ENCODE results near the gene PLB1. TPM values are rescaled to one million over a fixed set of nuclear protein-coding genes. Genes with fewer than 3 reads are reported as not detected.

Gene PLB1
- total and polyA plus RNA-seq, 2 experiments from 2014 or later, result 19.2 to 19.7 TPM

DNA sequence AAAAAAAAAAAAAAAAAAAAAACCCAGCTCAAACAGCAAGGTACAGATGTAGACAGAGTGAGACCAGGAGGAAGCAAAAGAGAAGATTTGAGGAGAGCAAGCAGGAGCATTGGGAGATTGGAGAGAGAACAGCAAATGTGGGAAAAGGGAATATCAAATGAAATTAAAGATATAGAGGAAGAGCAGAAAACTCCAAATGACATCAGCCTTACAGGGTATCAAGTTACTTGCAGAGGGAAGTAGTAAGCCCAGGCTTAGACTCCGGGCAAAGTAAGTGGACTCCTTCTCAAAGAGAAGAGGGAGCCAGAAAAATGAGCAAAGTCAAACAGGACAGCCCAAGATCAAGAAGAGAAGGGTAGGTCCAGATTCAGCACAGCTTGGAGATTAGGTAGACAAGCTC lies 162.5 kb downstream of the PLB1 start:
- no peaks in the 10 kb centered on the region for H3K36me3 ChIP-seq (replicated peaks; ENCODE audit: insufficient read depth, low read depth)
- no peaks in the 10 kb centered on the region for H3K79me2 ChIP-seq
- H3K9me2 ChIP-seq (replicated peaks; ENCODE audit: insufficient read depth), result no peaks in the 10 kb centered on the region
- WGBS (ENCODE audit: low lambda C conversion rate, missing lambda C conversion rate), result 32% methylated on average over 1 of the region's 1 CpG
- no peaks in the 10 kb centered on the region for H3K27me3 ChIP-seq
- H3K4me3 ChIP-seq, result no peak overlapping the region
- H4K20me1 ChIP-seq (ENCODE audit: insufficient read depth, poor library complexity, severe bottlenecking), result no peaks in the 10 kb centered on the region
- no peaks in the 10 kb centered on the region for H3K9me3 ChIP-seq (ENCODE audit: low read depth)
- no peak overlapping the region for H3K4me2 ChIP-seq
- no peak overlapping the region for H2AFZ ChIP-seq
- H3K4me1 ChIP-seq (ENCODE audit: insufficient read depth), result peaks cover 40% of the 10 kb centered on the region
- TF ChIP-seq CTCF (IDR thresholded peaks at IDR 0.05; ENCODE audit: poor library complexity) (no peak), EZH2phosphoT487 (IDR thresholded peaks at IDR 0.05; ENCODE audit: low read depth, severe bottlenecking, unreplicated experiment) (no peak), EZH2 (IDR thresholded peaks at IDR 0.05; ENCODE audit: borderline replicate concordance) (no peak)
- peak; percentile 40 for DNase-seq (ENCODE audit: low spot score)
- peak overlapping the region; percentile 58 for H3K27ac ChIP-seq

- Histone ChIP-seq H2AFZ (no peak overlapping the region), H3K4me1 (ENCODE audit: insufficient read depth) (peaks cover 42% of the 10 kb centered on the region), H3K27me3 (no peaks in the 10 kb centered on the region), H3K27ac (no peak overlapping the region), H3K4me3 (no peak overlapping the region), H3K36me3 (replicated peaks; ENCODE audit: insufficient read depth, low read depth) (no peaks in the 10 kb centered on the region), H3K79me2 (no peaks in the 10 kb centered on the region), H3K9me3 (ENCODE audit: low read depth) (no peaks in the 10 kb centered on the region), H3K4me2 (no peak overlapping the region), H3K9me2 (replicated peaks; ENCODE audit: insufficient read depth) (no peaks in the 10 kb centered on the region), H4K20me1 (ENCODE audit: insufficient read depth, poor library complexity, severe bottlenecking) (no peaks in the 10 kb centered on the region)
- no peak for TF ChIP-seq EZH2 (IDR thresholded peaks at IDR 0.05; ENCODE audit: borderline replicate concordance)
- no peak for TF ChIP-seq EZH2phosphoT487 (IDR thresholded peaks at IDR 0.05; ENCODE audit: low read depth, severe bottlenecking, unreplicated experiment)
- TF ChIP-seq CTCF (IDR thresholded peaks at IDR 0.05; ENCODE audit: poor library complexity), result no peak
- DNase-seq (ENCODE audit: low spot score), result no peak
These were observed 163.3 kb downstream of the PLB1 start for GRCh38 chr2:28659127-28659526.

- peak overlapping the region; percentile 1 for H3K4me2 ChIP-seq
- H3K79me2 ChIP-seq, result no peaks in the 10 kb centered on the region
- no peak overlapping the region for H3K4me3 ChIP-seq
- 35% methylated on average over 5 of the region's 5 CpGs for WGBS (ENCODE audit: low lambda C conversion rate, missing lambda C conversion rate)
- peak; percentile 76 for DNase-seq (ENCODE audit: low spot score)
- no peaks in the 10 kb centered on the region for H4K20me1 ChIP-seq (ENCODE audit: insufficient read depth, poor library complexity, severe bottlenecking)
- no peaks in the 10 kb centered on the region for H3K9me3 ChIP-seq (ENCODE audit: low read depth)
- no peak overlapping the region for H2AFZ ChIP-seq
- peaks cover 43% of the 10 kb centered on the region for H3K4me1 ChIP-seq (ENCODE audit: insufficient read depth)
- no peaks in the 10 kb centered on the region for H3K27me3 ChIP-seq
- TF ChIP-seq EZH2phosphoT487 (IDR thresholded peaks at IDR 0.05; ENCODE audit: low read depth, severe bottlenecking, unreplicated experiment), result no peak
- TF ChIP-seq EZH2 (IDR thresholded peaks at IDR 0.05; ENCODE audit: borderline replicate concordance), result no peak
- no peak for TF ChIP-seq CTCF (IDR thresholded peaks at IDR 0.05; ENCODE audit: poor library complexity)
- peak overlapping the region; percentile 90 for H3K27ac ChIP-seq
- no peaks in the 10 kb centered on the region for H3K9me2 ChIP-seq (replicated peaks; ENCODE audit: insufficient read depth)
- H3K36me3 ChIP-seq (replicated peaks; ENCODE audit: insufficient read depth, low read depth), result no peaks in the 10 kb centered on the region
These were observed 165.7 kb downstream of the PLB1 start for GRCh38 chr2:28661589-28662001.

DNA sequence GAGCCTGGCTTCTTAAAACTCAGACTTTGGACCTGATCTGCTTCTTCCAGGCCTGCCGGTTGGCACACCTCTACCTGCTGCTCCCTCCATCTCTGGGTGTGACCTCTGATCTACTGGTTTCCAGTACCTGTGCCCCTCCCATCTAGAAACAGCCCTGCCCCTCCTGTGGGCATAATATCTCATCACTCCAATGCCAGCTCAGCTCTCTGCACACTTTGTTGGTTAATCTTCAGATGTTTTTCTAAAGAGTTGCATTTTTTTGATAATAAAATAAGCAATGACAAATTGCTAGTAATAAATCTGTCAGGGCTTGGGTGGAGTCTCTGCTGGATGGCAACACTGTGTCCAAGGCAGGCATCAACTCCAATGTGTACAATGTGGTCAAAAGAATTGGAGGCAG lies 166.2 kb downstream of the PLB1 start:
- Histone ChIP-seq H3K9me3 (ENCODE audit: low read depth) (no peaks in the 10 kb centered on the region), H3K9me2 (replicated peaks; ENCODE audit: insufficient read depth) (no peaks in the 10 kb centered on the region), H3K4me2 (peak overlapping the region; percentile 1), H4K20me1 (ENCODE audit: insufficient read depth, poor library complexity, severe bottlenecking) (no peaks in the 10 kb centered on the region), H2AFZ (no peak overlapping the region), H3K27ac (peak overlapping the region; percentile 90), H3K79me2 (no peaks in the 10 kb centered on the region), H3K27me3 (no peaks in the 10 kb centered on the region), H3K36me3 (replicated peaks; ENCODE audit: insufficient read depth, low read depth) (no peaks in the 10 kb centered on the region), H3K4me1 (ENCODE audit: insufficient read depth) (peaks cover 39% of the 10 kb centered on the region), H3K4me3 (no peak overlapping the region)
- DNase-seq (ENCODE audit: low spot score), result peak; percentile 61
- WGBS (ENCODE audit: low lambda C conversion rate, missing lambda C conversion rate), result 71% methylated on average over 1 of the region's 1 CpG
- no peak for TF ChIP-seq EZH2 (IDR thresholded peaks at IDR 0.05; ENCODE audit: borderline replicate concordance)
- no peak for TF ChIP-seq EZH2phosphoT487 (IDR thresholded peaks at IDR 0.05; ENCODE audit: low read depth, severe bottlenecking, unreplicated experiment)
- no peak for TF ChIP-seq CTCF (IDR thresholded peaks at IDR 0.05; ENCODE audit: poor library complexity)
